Stimulated activated CD8-positive, alpha-beta memory T cell treated with anti-CD3 and anti-CD28 coated beads, Interleukin-15, amount 100 ng/mL, for 4 hours (primary cell): ENCODE results near the gene ZNF827.
"Not testable (repeated sequence)": the region's sequence is repeated elsewhere in the genome, so short reads cannot be mapped to it uniquely, and the experiment has no call there.

Experiments used
- DNase-seq, 2 donors: peaks; one replicate each; pipeline ENCODE4 v3.0.0-alpha.2; 2020; ENCODE audit warnings: low read depth in 2 of 2

ZNF827 gene

GRCh38 chr4:145866991-145867390 lies 71.6 kb downstream of the ZNF827 start:
- no peak for DNase-seq

GRCh38 chr4:145865274-145865941 lies 73.2 kb downstream of the ZNF827 start:
- DNase-seq, result no peak

GRCh38 chr4:145863191-145863590 lies 75.4 kb downstream of the ZNF827 start:
- no peak for DNase-seq

- no peak for DNase-seq
These were observed 77.0 kb downstream of the ZNF827 start for GRCh38 chr4:145861336-145862318.

- DNase-seq, result no peak
These were observed 77.7 kb downstream of the ZNF827 start for GRCh38 chr4:145860897-145861296.

- no peak for DNase-seq
These were observed 78.2 kb downstream of the ZNF827 start for GRCh38 chr4:145860446-145860845.

GRCh38 chr4:145859926-145860325 lies 78.7 kb downstream of the ZNF827 start:
- no peak for DNase-seq

- no peak for DNase-seq
These were observed 79.2 kb downstream of the ZNF827 start for GRCh38 chr4:145859426-145859825.

- DNase-seq, result no peak
These were observed 86.3 kb downstream of the ZNF827 start for GRCh38 chr4:145852256-145852839.

GRCh38 chr4:145851511-145852201 lies 87.0 kb downstream of the ZNF827 start:
- DNase-seq, result no peak

GRCh38 chr4:145847764-145848163 lies 90.9 kb downstream of the ZNF827 start:
- no peak for DNase-seq

- DNase-seq, result no peak
These were observed 93.5 kb downstream of the ZNF827 start for GRCh38 chr4:145845118-145845517.

- no peak for DNase-seq
These were observed 95.0 kb downstream of the ZNF827 start for GRCh38 chr4:145843639-145844038.

- DNase-seq, result no peak
These were observed 95.5 kb downstream of the ZNF827 start for GRCh38 chr4:145843148-145843547.

GRCh38 chr4:145842224-145842887 lies 96.3 kb downstream of the ZNF827 start:
- DNase-seq, result no peak

- DNase-seq, result no peak
These were observed 97.8 kb downstream of the ZNF827 start for GRCh38 chr4:145840801-145841200.

- DNase-seq, result no peak
These were observed 98.4 kb downstream of the ZNF827 start for GRCh38 chr4:145840162-145840768.

GRCh38 chr4:145839151-145839550 lies 99.5 kb downstream of the ZNF827 start:
- no peak for DNase-seq

GRCh38 chr4:145832384-145832783 lies 106.2 kb downstream of the ZNF827 start:
- not testable (repeated sequence) for DNase-seq

- no peak for DNase-seq
These were observed 107.9 kb downstream of the ZNF827 start for GRCh38 chr4:145830699-145831098.
